Liver (tissue), 9 donors: Measurements from ENCODE around the gene THSD4. TPM values are rescaled to one million over a fixed set of nuclear protein-coding genes. Genes with fewer than 3 reads are reported as not detected.

Source experiments
- DNase-seq: peaks from one replicate; pipeline ENCODE4 v3.0.0-alpha.2; 2017; ENCODE audit warnings: low spot score
- H3K27ac ChIP-seq, 2 donors: one replicate each; pipeline ENCODE4 v1.7.0; 2013; ENCODE audit warnings: inconsistent platforms in 2 of 2, low read length in 2 of 2, control low read depth in 1 of 2, low read depth in 1 of 2, mild to moderate bottlenecking in 1 of 2
- H3K27me3 ChIP-seq, 4 donors: one replicate each; pipeline versions ENCODE4 v1.6.1 to v1.7.0; 2013; ENCODE audit warnings: low read length in 3 of 4, inconsistent platforms in 1 of 4, mild to moderate bottlenecking in 1 of 4, moderate library complexity in 1 of 4; ENCODE audit not compliant: control insufficient read depth in 4 of 4, insufficient read depth in 4 of 4
- H3K36me3 ChIP-seq, 4 donors: one replicate each; pipeline versions ENCODE4 v1.6.1 to v1.7.0; 2013; ENCODE audit warnings: low read length in 3 of 4, mild to moderate bottlenecking in 3 of 4, low read depth in 1 of 4, moderate library complexity in 1 of 4; ENCODE audit not compliant: control insufficient read depth in 4 of 4, insufficient read depth in 3 of 4
- H3K4me1 ChIP-seq, 4 donors: one replicate each; pipeline versions ENCODE4 v1.6.1 to v1.7.0; 2013; ENCODE audit warnings: low read length in 3 of 4, mild to moderate bottlenecking in 3 of 4, moderate library complexity in 1 of 4; ENCODE audit not compliant: control insufficient read depth in 4 of 4, insufficient read depth in 4 of 4
- H3K4me3 ChIP-seq, 3 donors: one replicate each; pipeline versions ENCODE4 v1.6.1 to v1.7.0; 2013; ENCODE audit warnings: low read length in 3 of 3, control low read depth in 1 of 3, low read depth in 1 of 3, mild to moderate bottlenecking in 1 of 3
- H3K9ac ChIP-seq, 2 donors: one replicate each; pipeline ENCODE4 v1.7.0; 2013; ENCODE audit warnings: low read length in 2 of 2, mild to moderate bottlenecking in 2 of 2, moderate library complexity in 2 of 2, control low read depth in 1 of 2, low read depth in 1 of 2
- H3K9me3 ChIP-seq, 4 donors: one replicate each; pipeline versions ENCODE4 v1.6.1 to v1.7.0; 2013; ENCODE audit warnings: low read length in 3 of 4; ENCODE audit not compliant: control insufficient read depth in 4 of 4
- EGR1 ChIP-seq, 2 donors: IDR thresholded peaks; 2 replicates each; pipeline ENCODE4 v1.6.1; 2016 to 2018; ENCODE audit warnings: antibody characterized with exemption in 2 of 2, low read depth in 2 of 2
- FOXA1 ChIP-seq: IDR thresholded peaks from 2 replicates; pipeline ENCODE4 v1.6.1; 2016; ENCODE audit warnings: antibody characterized with exemption
- FOXA2 ChIP-seq: IDR thresholded peaks from 2 replicates; pipeline ENCODE4 v1.6.1; 2016; ENCODE audit warnings: antibody characterized with exemption
- GABPA ChIP-seq, 2 donors: IDR thresholded peaks in 1 of 2; conservative IDR thresholded peaks in 1 of 2; 2 replicates each; pipeline ENCODE4 v1.6.1; 2016; ENCODE audit warnings: antibody characterized with exemption in 2 of 2, mild to moderate bottlenecking in 1 of 2, moderate library complexity in 1 of 2
- HNF4A ChIP-seq, 2 donors: conservative IDR thresholded peaks; 2 replicates each; pipeline ENCODE4 v1.6.1; 2016; ENCODE audit warnings: antibody characterized with exemption in 2 of 2, mild to moderate bottlenecking in 2 of 2
- HNF4G ChIP-seq: IDR thresholded peaks from 2 replicates; pipeline ENCODE4 v1.6.1; 2016; ENCODE audit warnings: antibody characterized with exemption
- JUND ChIP-seq, 2 donors: IDR thresholded peaks; 2 replicates each; pipeline ENCODE4 v1.6.1; 2016; ENCODE audit warnings: antibody characterized with exemption in 2 of 2
- NR2F2 ChIP-seq: IDR thresholded peaks from 2 replicates; pipeline ENCODE4 v1.6.1; 2016; ENCODE audit warnings: antibody characterized with exemption
- RAD21 ChIP-seq, 2 donors: IDR thresholded peaks; 2 replicates each; pipeline ENCODE4 v1.6.1; 2016; ENCODE audit warnings: antibody characterized with exemption in 2 of 2, mild to moderate bottlenecking in 2 of 2
- REST ChIP-seq: IDR thresholded peaks from 2 replicates; pipeline ENCODE4 v1.6.1; 2016; ENCODE audit warnings: antibody characterized with exemption, mild to moderate bottlenecking
- RXRA ChIP-seq, 2 donors: IDR thresholded peaks; 2 replicates each; pipeline ENCODE4 v1.6.1; 2017 to 2018; ENCODE audit warnings: antibody characterized with exemption in 2 of 2, mild to moderate bottlenecking in 1 of 2
- SP1 ChIP-seq: IDR thresholded peaks from 2 replicates; pipeline ENCODE4 v1.6.1; 2018; ENCODE audit warnings: antibody characterized with exemption, mild to moderate bottlenecking
- TAF1 ChIP-seq: conservative IDR thresholded peaks from 2 replicates; pipeline ENCODE4 v1.6.1; 2016; ENCODE audit warnings: antibody characterized with exemption, mild to moderate bottlenecking
- YY1 ChIP-seq: IDR thresholded peaks from 2 replicates; pipeline ENCODE4 v1.6.1; 2016; ENCODE audit warnings: antibody characterized with exemption, mild to moderate bottlenecking
- WGBS: extraction: QIAGEN DNeasy Blood & Tissue Kit; methylation state at CpG from one replicate; pipeline ENCODE4 v1.1.7; 2013; 5-methylcytosine and 5-hydroxymethylcytosine counted together
- polyA plus RNA-seq, 2 donors: library from polyadenylated mRNA; stranded (reverse) in 1 of 2; unstranded in 1 of 2; fragments of 200-250 nt in 1 of 2; fragments of >200 nt in 1 of 2; fragmentation: Nextera tagmentation in 1 of 2; extraction: Ambion mirVana in 1 of 2; gene quantifications; one replicate each; pipeline versions ENCODE4 v1.2.1 to v1.2.3, GENCODE V29; 2013 to 2015
- total RNA-seq, 2 donors: library from RNA; depleted of rRNA; stranded (reverse); fragments of >200 nt; gene quantifications; one replicate each; pipeline ENCODE4 v1.2.3, GENCODE V29; 2014
- TF ChIP-seq, protein P1 (sequence below): IDR thresholded peaks from 2 replicates; pipeline ENCODE4 v1.6.1; 2016; ENCODE audit warnings: antibody characterized with exemption
- TF ChIP-seq, protein P2 (sequence below): IDR thresholded peaks from 2 replicates; pipeline ENCODE4 v1.6.1; 2016; ENCODE audit warnings: antibody characterized with exemption
- donor health status: healthy.
- donor health status: healthy.
- donor health status: healthy.
- donor health status: healthy.
- donor health status: healthy.

THSD4 gene
- total and polyA plus RNA-seq, 4 donors, result 0.23 to 11.5 (median 1.9) TPM

- 92% methylated on average over 2 of the region's 2 CpGs for WGBS
- Histone ChIP-seq H3K9ac (no peak overlapping the region), H3K9me3 (no peaks in the 10 kb centered on the region), H3K36me3 (peaks cover 0 to 4% (median 0%) of the 10 kb centered on the region in 4 donors), H3K4me1 (no peaks in the 10 kb centered on the region), H3K4me3 (no peak overlapping the region), H3K27me3 (no peaks in the 10 kb centered on the region), H3K27ac (no peak overlapping the region)
- DNase-seq, result no peak
- TF ChIP-seq, protein P1, sequence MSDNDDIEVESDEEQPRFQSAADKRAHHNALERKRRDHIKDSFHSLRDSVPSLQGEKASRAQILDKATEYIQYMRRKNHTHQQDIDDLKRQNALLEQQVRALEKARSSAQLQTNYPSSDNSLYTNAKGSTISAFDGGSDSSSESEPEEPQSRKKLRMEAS, result no peak
Observed at GRCh38 chr15:71225851-71226250, 110.6 kb downstream of the THSD4 start.

- WGBS, result 90% methylated on average over 15 of the region's 15 CpGs
Observed at GRCh38 chr15:71226536-71227455, 111.5 kb downstream of the THSD4 start.

GRCh38 chr15:71228403-71228802 is 113.1 kb downstream of the THSD4 start:
- H3K9me3 ChIP-seq, result no peaks in the 10 kb centered on the region
- DNase-seq, result no peak
- H3K27ac ChIP-seq, result no peak overlapping the region
- H3K27me3 ChIP-seq, result no peaks in the 10 kb centered on the region
- no peak overlapping the region for H3K4me3 ChIP-seq
- peaks cover 0 to 4% (median 0%) of the 10 kb centered on the region in 4 donors for H3K36me3 ChIP-seq
- WGBS, result 91% methylated on average over 1 of the region's 1 CpG
- TF ChIP-seq TAF1 (no peak), YY1 (no peak), HNF4G (no peak), FOXA2 (no peak)
- H3K4me1 ChIP-seq, result no peaks in the 10 kb centered on the region
- H3K9ac ChIP-seq, result no peak overlapping the region

More at GRCh38 chr15:71226536-71227455, 111.5 kb downstream of the THSD4 start:
- H3K27me3 ChIP-seq, result no peaks in the 10 kb centered on the region
- H3K4me1 ChIP-seq, result no peaks in the 10 kb centered on the region
- H3K36me3 ChIP-seq, result peaks cover 0 to 4% (median 0%) of the 10 kb centered on the region in 4 donors
- TF ChIP-seq EGR1 (IDR thresholded peaks at IDR 0.05; ENCODE audit: low read depth in 2 of 2) (no peak), RAD21 (IDR thresholded peaks at IDR 0.05) (no peak), JUND (IDR thresholded peaks at IDR 0.05) (no peak), HNF4A (conservative IDR thresholded peaks at IDR 0.05) (no peak), NR2F2 (no peak)
- no peaks in the 10 kb centered on the region for H3K9me3 ChIP-seq
- no peak for DNase-seq
- H3K27ac ChIP-seq, result no peak overlapping the region
- no peak overlapping the region for H3K9ac ChIP-seq
- H3K4me3 ChIP-seq, result no peak overlapping the region

- H3K9ac ChIP-seq, result no peak overlapping the region
- no peak for TF ChIP-seq RAD21 (IDR thresholded peaks at IDR 0.05)
- TF ChIP-seq EGR1 (IDR thresholded peaks at IDR 0.05; ENCODE audit: low read depth in 2 of 2), result no peak
- no peak for TF ChIP-seq GABPA (IDR thresholded peaks at IDR 0.05 in 1 of 2, conservative IDR thresholded peaks at IDR 0.05 in 1 of 2)
- TF ChIP-seq SP1, result no peak
- TF ChIP-seq HNF4A (conservative IDR thresholded peaks at IDR 0.05), result no peak
- TF ChIP-seq FOXA1, result no peak
- no peak for TF ChIP-seq RXRA (IDR thresholded peaks at IDR 0.05)
- TF ChIP-seq REST, result no peak
- TF ChIP-seq YY1, result no peak
- TF ChIP-seq, protein P2, sequence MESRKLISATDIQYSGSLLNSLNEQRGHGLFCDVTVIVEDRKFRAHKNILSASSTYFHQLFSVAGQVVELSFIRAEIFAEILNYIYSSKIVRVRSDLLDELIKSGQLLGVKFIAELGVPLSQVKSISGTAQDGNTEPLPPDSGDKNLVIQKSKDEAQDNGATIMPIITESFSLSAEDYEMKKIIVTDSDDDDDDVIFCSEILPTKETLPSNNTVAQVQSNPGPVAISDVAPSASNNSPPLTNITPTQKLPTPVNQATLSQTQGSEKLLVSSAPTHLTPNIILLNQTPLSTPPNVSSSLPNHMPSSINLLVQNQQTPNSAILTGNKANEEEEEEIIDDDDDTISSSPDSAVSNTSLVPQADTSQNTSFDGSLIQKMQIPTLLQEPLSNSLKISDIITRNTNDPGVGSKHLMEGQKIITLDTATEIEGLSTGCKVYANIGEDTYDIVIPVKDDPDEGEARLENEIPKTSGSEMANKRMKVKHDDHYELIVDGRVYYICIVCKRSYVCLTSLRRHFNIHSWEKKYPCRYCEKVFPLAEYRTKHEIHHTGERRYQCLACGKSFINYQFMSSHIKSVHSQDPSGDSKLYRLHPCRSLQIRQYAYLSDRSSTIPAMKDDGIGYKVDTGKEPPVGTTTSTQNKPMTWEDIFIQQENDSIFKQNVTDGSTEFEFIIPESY, result no peak
- no peak overlapping the region for H3K27ac ChIP-seq
- no peaks in the 10 kb centered on the region for H3K9me3 ChIP-seq
- no peak for DNase-seq
- H3K4me1 ChIP-seq, result no peaks in the 10 kb centered on the region
- no peak overlapping the region for H3K4me3 ChIP-seq
- WGBS, result 97% methylated on average over 8 of the region's 8 CpGs
- H3K36me3 ChIP-seq, result peaks cover 0 to 4% (median 0%) of the 10 kb centered on the region in 4 donors
- H3K27me3 ChIP-seq, result no peaks in the 10 kb centered on the region
Observed at GRCh38 chr15:71230303-71230702, 115.0 kb downstream of the THSD4 start.
